HPDE6-E6E7 (cell line): ENCODE measurements around the gene PABPN1.
A peak's percentile ranks its signal among the peaks of the same experiment; 100 is the strongest.
"Not testable (repeated sequence)": the region's sequence is repeated elsewhere in the genome, so short reads cannot be mapped to it uniquely, and the experiment has no call there.

Experiments used
- DNase-seq: peaks from one replicate; pipeline ENCODE4 v3.0.0; 2011; ENCODE audit warnings: missing footprints; ENCODE audit errors: extremely low spot score

PABPN1 gene, protein sequence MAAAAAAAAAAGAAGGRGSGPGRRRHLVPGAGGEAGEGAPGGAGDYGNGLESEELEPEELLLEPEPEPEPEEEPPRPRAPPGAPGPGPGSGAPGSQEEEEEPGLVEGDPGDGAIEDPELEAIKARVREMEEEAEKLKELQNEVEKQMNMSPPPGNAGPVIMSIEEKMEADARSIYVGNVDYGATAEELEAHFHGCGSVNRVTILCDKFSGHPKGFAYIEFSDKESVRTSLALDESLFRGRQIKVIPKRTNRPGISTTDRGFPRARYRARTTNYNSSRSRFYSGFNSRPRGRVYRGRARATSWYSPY

DNA sequence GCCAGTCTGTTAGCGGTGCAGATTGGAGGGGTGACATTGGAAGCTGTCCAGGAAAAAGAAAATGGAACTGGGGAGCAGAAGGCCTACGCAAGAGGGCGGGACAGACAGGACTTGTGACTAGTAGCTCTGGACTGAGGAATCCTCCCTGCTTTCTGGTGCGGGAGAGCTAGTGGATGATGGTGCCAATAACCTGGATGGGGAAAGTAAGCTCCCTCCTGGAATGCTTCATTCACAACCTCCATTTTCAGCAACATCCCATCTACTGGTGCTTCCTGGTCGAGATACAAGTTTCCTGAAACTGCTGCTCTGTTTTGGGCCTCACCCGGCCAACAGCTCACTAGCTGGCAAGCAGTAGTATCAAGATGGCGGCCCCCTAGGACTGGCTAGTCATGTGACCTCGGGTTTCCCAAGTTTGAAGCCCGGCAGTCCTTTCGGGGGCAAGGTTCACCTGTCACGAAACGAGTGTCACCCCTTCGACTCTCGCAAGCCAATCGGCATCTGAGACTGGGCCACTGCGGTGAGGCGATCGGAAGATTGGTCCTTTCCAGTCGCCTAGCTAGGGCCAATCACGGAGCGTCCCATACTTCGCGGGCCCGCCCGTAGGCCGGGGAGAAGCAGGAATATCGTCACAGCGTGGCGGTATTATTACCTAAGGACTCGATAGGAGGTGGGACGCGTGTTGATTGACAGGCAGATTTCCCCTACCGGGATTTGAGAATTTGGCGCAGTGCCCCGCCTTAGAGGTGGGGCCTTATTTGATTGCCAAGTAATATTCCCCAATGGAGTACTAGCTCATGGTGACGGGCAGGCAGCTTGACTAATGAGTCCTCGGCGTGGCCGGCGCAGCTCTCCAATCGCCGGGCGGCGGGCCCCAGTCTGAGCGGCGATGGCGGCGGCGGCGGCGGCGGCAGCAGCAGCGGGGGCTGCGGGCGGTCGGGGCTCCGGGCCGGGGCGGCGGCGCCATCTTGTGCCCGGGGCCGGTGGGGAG, at the start of gene PABPN1:
Gene PABPN1, plus strand, starts transcription at position 874 of the 988 bp plus-strand sequence. Its CDS starts 13 bp downstream, at position 887.
- peak; percentile 92 for DNase-seq

DNA sequence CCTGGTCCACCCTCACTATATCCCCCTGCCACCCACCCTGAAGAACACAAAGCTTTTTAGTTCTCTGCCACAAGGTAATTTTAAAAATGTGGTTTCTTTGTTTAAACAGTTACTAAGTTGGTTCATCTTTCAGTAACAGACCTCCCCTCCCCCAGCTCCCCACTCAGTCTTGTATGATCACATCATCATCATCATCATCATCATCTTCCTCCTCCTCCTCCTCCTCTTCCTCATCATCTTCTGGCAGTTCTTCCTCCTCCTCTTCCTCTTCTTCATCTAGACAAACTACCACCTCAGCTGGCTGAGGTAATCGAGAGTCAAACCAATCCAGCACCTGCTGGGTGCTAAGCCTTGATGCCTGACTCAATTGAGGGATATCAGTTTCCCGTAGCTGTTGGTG, 45.8 kb upstream of the PABPN1 start:
- no peak for DNase-seq

- DNase-seq: no peak
Measured at GRCh38 chr14:23277189-23277588, 44.1 kb upstream of the PABPN1 start.

DNA sequence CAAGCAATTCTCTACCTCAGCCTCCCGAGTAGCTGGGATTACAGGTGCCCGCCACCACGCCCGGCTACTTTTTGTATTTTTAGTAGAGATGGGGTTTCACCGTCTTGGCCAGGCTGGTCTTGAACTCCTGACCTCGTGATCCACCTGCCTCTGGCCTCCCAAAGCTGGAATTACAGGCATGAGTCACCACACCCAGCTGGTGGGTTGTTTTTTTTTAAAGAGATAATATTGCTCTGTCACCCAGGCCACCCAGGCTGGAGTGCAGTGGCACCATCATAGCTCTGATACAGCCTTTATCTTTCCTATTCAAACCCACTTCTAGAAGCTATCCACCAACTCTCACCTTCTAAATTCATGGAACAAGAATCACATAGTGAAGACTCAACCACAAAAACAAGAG, 43.3 kb upstream of the PABPN1 start:
- DNase-seq: not testable (repeated sequence)

DNA sequence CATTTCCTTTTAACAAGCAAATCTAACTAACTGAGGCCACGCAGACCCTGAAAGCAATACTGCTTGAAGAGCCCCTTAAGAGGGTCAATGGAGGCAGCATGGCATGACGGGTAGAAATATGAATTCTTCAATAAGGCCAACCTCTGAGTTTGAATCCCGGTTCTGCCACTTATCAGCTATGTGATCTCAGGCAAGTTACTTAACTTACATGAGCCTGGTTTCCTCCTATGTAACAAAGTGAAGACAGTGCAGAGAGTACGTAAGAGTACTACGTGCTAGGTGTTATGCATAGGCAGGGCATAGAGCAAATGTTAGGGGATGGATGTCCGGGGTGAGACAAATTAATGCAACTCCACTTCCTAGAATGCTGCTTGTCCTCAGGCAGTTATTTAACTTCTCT, 40.0 kb upstream of the PABPN1 start:
- DNase-seq: no peak

GRCh38 chr14:23284654-23285529, 36.4 kb upstream of the PABPN1 start:
- no peak for DNase-seq

DNA sequence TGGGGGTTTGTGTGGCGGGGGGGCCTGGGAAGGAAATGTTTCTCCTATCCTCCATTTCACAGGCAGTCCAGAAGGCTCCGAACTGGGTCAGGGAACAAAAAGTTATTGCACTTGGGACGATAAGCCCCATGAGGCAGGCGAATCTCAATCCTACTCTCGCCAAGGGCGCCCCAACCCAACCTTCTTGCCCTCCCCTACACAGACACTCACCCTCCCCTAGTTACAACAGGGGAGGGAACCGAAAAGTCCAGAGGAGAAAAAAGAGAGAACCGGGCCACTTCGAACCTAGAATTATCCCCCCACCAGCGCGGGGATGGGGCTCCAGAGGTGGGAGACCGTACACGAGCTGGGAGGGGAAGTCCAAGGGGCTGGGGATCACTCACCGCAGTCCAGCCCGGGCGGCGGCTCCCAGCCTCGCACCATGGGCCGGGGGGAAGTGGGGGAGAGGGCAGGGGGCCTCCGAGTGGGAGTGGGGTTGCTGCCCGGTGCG, 35.7 kb upstream of the PABPN1 start:
- no peak for DNase-seq

DNA sequence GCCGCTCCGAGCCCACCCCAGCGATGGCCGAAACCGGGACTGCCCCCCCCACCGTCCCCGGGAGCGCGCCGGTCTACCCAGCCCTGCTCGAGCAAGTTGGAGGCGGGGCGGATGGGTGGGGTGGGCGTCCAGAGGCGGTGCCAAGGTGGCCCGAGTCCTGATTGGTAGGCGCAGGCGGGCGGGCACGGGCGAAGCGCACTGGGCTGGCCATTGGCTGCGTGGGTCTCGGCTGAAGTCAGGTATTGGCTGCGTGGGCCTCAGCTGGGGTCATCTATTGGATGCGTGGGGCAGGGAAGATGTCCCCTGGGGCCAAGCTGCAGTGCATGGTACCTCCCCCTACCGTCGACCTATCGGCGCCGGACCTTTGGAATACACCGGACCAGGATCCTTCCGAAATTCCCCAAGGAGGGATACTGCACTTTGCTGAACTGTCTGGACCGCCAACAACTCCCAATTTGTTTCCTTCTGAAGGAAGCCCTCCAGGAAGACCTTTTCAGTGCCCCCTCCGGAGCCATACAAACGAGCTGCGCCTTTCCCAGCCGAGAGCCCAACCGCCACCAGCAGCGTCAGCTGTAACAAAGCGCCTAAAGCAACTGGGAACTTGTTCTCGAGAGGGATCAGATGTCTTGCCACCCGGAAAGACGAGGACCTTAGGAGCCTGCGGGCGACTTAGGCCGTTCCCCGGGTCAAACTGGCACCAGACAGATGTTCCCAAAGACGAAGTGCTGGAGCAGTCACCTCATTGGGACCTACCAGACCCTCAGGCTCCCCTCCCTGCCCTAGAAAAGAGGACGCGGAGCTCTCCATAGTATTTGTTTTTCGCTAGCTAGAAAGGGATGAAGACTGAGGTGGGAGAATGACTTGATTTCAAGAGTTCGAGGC, 35.0 kb upstream of the PABPN1 start, which contains the start of gene HOMEZ:
Gene HOMEZ, minus strand, starts transcription at position 113 of the 882 bp plus-strand sequence. CDS start 180 bp downstream, outside the sequence.
- DNase-seq: peak; percentile 99

- DNase-seq: no peak
Measured at GRCh38 chr14:23286902-23287479, 34.3 kb upstream of the PABPN1 start.

DNA sequence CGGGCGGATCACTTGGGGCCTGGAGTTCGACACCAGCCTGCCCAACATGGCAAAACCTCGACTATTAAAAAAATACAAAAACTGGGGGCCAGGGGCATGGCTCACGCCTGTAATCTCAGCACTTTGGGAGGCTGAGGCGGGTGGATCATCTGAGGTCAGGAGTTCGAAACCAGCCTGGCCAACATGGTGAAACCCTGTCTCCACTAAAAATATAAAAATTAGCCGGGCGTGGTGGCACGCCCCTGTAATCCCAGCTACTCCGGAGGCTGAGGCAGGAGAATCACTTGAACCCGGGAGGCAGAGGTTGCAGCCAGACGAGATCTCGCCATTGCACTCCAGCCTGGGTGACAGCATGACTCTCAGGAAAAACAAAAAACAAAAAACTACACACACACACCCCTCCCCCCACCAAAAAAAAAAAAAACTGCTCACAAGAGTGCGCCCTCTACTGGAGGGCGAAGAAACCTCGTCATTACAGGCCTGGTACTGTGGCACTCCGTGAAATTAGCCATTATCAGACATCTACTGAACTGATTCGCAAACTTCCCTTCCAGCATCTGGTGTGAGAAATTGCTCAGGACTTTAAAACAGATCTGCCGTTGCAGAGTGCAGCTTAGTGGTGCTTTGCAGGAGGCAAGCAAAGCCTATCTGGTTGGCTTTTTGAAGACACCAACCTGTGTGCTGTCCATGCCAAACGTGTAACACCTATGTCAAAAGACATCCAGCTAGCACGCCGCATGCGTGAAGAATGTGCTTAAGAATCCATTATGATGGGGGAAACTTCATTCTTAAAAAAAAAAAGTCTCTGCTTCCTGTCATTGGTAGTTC, 26.3 kb upstream of the PABPN1 start:
- DNase-seq: no peak

DNA sequence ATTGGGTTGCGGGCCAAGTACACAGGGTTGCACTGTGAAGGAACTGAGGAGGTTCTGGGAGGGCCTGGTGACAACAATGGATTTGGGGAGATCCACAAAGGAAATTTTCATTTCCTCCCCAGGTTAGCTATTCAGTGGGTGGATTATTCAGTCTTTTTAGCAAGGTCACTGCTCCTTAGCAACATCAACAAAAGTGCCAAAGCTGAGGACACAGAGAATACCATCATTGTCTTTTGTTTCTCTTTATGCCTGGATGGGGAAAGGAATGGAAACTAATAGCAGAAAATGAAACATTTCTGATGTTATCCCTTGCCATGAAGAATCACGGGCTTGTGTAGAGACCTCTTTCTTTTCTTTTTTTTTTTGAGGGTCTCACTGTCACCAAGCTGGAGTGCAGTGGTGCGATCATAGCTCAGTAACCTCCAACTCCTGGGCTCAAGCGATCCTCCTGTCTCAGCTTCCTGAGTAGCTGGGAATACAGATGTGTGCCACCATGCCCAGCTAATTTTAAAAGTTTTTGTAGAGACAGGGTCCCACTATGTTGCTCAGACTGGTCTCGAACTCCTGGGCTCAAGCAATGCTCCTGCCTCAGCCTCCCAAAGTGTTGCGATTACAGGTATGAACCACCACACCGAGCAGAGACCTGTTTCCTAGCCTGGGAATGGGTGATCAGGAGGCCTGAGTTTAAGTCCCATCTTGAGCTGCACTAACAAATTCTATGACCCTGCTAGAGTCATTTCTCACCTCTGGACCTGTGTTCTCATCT, 25.1 kb upstream of the PABPN1 start:
- DNase-seq: no peak

DNA sequence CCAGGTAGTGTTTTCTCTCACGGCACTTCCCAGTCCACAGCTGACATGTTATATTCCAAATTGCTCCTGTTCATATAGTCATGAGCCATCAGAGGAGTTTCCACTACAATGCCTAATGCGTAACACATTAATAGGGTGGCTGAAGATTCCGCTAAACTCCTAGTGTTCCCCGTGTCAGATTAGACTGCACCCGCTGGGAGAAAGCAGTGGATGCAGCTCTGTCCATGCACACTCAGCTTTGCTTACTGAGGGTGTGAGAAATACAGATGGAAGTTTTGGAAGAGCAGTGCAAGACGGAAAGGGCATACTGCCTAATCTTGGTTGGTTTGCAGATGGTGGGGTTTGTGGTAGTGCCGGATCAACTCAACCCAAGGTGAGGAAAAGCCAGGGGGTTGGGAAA, 24.2 kb upstream of the PABPN1 start:
- DNase-seq: no peak

- DNase-seq: no peak
Measured at GRCh38 chr14:23297611-23298277, 23.5 kb upstream of the PABPN1 start.

GRCh38 chr14:23299211-23299957, 21.9 kb upstream of the PABPN1 start:
- DNase-seq: no peak

DNA sequence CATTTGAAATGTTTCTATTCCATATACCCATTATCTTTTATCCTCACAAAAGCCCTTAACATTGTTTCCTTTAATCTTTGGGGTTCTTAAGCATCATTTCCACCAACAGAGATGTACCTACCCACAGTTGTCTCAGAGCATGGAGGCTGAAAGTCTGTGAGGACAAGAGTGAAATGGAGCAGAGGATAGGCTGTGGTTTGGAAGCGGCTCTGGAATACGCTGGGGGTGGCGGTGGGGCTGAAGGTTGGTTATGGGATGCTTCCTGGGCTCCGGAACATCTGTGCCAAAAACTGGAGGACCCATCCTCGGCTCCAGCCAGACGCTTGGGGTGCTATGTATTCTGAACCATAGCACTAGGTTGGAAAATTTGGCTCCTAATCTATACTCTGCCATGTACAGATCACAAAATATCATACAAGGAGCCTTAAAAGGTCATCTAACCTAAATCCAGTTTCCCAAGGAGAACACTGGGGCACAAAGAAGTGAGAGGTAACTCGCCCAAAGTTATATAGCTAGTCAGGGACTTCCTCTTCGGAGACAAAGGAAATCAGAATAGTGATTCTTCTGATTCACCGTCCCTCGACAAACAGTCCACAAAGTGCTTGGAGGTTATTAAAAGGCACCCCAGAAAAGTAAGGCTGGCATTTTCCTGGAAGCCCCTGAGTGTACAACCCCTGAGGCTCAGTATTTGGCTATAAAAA, 21.1 kb upstream of the PABPN1 start:
- DNase-seq: no peak

GRCh38 chr14:23300687-23301223, 20.5 kb upstream of the PABPN1 start:
- DNase-seq: no peak
